Fibroblast of the aortic adventitia (primary cell): ENCODE results near the gene YIPF3. TPM values are rescaled to one million over a fixed set of nuclear protein-coding genes. Genes with fewer than 3 reads are reported as not detected.

Source experiments
- DNase-seq: peaks from one replicate; pipeline ENCODE4 v3.0.0-alpha.2; 2010; ENCODE audit warnings: low read depth
- H3K4me3 ChIP-seq: 2 replicates; pipeline ENCODE4 v1.5.1; 2011; ENCODE audit warnings: low read depth, mild to moderate bottlenecking, control low read depth, low read length, moderate library complexity
- total RNA-seq: library from RNA; depleted of rRNA; stranded (reverse); fragments of >200 nt; gene quantifications from 2 replicates; pipeline ENCODE4 v1.2.3, GENCODE V29; 2012; ENCODE audit warnings: low replicate concordance
- TF ChIP-seq, protein P1 (sequence below): IDR thresholded peaks from 2 replicates; pipeline ENCODE4 v1.5.1; 2011; ENCODE audit warnings: mild to moderate bottlenecking, low read length, control low read depth, inconsistent platforms; ENCODE audit not compliant: insufficient read depth

Gene YIPF3
- total RNA-seq, 1 donor = 94.4 TPM

DNA sequence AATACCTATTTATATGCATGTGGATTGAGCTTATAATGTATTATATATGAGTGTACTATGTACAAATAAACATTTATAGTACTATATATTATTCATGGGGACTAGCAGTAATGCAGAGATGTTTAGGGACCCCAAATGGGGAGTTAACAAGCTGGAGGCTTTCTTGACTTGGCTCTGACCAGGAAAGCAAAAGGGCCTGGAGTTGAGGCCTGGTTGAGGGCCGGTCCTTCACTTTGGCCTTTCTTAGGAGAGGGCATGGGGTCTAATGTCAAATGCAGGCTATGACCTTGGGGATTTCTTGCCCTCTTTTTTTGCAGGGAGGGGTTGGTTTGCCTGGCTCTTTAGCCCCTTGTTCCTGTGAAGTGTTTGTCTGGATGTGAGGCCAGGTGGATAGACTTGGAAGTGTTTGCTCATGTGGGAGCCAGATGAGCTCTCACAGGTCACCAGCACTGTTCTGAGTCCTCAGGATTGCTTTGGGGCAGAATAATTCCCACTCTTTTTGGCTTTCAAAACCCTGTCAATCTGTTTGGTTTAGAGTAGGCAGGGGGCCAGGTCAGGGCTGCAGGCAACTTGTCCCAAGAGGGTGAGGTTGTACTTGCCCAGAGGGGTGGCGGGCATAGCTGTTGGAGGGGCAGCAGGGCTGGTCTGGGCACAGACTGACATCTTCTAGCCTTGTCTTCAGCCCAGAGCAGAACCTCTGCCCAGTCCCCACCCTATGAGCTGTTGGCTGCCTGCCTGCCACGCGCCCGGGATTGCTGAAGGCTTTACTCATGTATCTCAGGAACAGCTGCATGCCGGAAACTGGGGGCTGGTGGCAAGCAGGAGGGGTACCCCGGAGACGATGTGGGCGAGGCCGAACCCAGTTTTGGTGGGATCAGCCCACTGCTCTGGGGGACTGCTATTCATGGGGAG, 24.7 kb downstream of the YIPF3 start:
- no peak overlapping the region for H3K4me3 ChIP-seq
- peak; percentile 73 for DNase-seq
- TF ChIP-seq, protein P1, sequence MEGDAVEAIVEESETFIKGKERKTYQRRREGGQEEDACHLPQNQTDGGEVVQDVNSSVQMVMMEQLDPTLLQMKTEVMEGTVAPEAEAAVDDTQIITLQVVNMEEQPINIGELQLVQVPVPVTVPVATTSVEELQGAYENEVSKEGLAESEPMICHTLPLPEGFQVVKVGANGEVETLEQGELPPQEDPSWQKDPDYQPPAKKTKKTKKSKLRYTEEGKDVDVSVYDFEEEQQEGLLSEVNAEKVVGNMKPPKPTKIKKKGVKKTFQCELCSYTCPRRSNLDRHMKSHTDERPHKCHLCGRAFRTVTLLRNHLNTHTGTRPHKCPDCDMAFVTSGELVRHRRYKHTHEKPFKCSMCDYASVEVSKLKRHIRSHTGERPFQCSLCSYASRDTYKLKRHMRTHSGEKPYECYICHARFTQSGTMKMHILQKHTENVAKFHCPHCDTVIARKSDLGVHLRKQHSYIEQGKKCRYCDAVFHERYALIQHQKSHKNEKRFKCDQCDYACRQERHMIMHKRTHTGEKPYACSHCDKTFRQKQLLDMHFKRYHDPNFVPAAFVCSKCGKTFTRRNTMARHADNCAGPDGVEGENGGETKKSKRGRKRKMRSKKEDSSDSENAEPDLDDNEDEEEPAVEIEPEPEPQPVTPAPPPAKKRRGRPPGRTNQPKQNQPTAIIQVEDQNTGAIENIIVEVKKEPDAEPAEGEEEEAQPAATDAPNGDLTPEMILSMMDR = no peak

DNA sequence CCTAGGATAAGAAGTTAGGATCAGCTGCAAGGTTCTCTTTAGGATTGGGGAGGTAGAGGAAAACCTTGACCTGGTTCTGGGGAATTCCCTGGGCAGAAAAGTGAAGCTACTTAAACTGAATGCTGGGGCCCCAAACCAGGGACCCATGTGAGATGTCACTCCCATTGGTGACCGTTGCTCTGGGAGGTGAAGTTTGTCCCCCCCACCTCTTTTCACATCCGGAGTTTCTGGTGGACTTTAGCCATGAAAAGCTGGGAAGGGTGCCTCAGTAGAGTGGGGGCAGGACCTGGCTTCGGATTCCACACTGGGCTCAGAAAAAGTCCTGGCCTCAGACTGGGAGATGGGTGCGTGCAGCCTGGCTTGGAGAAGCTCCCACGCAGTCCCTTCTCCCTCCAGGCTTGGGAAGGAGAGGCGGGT, 26.2 kb downstream of the YIPF3 start:
- H3K4me3 ChIP-seq = no peak overlapping the region
- peak; percentile 47 for DNase-seq
- TF ChIP-seq, protein P1 = no peak

DNA sequence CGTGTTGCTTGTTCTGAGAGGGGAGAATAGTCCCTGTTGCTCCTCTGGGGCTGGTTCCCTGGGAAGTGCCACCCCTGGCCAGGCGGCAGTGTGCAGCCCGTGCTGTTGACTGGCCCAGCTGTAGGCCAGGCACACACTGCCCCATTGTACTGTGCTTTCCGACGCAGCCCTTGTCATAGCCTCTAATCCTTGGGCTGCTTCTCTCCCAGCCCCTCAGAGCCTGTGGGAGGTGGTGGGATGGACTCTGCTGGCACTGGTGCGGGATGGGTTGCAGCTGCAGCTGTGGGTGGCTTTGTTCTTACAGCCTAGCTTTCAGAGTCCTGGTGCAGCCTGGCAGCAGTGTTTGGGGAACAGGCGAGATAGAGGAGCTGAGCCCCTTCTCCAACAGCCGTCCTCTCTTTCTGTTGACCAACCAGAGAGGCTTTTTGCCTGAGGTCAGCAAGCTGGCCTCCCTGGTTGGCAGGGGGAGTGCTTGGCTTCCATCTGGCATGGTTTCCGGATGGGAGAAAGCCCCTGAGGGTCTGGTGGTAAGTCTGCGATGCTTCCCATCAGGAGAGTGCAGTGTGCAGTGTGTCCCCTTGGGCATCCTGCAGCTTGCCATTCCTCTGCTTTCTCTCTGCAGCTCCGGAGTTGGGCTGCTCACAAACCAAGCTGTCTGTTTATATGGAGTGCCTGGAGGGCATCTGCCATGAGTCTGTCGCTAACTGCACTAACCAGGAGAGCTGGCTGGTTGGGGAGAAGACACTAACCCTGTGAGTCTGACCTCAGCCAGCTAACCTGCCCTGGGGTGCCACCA, 27.3 kb downstream of the YIPF3 start:
- H3K4me3 ChIP-seq = no peak overlapping the region
- DNase-seq = no peak
- TF ChIP-seq, protein P1 = no peak

DNA sequence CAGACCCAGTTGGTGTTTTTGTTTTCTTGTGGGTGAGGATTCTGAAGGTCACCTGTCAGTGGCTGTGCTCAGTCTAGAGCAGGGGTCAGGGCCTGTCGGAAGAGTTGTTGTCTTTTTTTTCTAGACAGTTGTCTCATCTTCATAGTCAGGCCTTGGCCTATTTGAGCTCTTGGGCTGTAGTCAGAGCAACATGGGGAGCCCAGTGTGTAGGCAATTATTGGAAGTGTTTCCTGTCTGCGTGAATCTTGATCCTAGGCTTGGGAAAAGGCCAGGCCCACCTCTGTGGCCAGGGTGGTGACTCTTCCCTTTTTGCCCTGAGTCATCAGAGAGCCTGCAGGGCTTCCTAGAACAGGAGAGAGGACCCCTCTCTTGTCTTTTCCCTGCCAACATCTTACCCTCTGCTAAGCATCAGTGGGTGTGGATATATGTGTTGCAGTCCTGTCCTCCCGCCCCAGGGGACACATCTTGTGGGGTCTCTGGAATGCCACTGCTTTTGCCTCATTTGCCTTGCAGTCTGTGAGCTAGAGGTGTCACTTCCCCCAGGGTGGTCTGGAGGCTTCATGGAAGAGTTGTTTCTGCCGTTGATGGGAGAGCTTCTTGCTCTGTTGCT, 28.0 kb downstream of the YIPF3 start:
- TF ChIP-seq, protein P1 = no peak
- DNase-seq = no peak
- H3K4me3 ChIP-seq = no peak overlapping the region

DNA sequence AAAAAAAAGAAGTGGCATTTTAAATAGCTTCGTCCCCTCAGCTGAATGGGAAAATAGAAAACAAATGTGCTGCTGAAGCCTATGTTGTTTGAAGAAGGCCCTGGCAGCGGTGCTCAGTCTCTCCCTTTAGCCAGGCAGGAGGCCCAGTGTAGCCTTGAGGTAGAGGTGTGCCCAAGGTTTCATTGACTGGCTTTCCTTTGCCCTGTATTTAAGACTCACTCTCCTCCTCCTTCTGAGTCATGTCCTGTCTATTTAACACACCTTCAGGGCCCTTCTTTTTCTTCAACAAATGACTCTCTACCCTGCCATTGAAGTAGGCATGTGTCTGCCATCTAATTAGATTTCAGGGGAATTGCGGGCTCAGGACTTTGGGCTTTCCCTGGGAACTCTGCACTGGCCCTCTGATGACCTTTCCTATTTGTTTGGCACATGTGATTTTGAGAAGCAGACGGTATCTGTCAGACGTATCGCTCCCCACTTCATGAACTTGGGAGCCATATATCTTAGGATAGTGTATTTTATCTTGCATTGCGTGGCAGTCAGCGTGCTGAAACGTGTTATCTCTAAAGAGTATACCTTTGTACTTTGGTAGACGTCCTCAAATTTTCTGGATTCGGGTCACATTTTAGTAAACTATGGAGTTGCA, 35.0 kb downstream of the YIPF3 start:
- DNase-seq = no peak
- TF ChIP-seq, protein P1 = no peak
- H3K4me3 ChIP-seq = no peak overlapping the region

DNA sequence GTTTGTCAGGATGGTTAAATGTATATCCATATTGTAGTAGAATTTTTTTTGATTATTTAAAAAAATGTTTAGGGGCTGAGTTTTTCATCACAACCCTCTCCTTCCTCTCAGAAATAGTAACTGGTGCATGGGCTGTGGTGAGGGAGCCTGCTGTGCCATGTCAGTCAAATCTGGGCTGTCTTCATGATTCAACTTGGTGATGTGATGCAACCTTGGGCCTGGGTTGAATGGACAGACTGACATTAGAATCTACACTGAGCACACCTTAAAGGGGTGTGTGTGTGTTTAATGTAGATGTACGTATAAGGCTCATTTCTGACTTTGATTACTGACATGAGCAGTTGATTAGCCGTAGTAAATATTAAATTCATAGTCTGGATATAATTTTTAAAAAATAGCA, 35.7 kb downstream of the YIPF3 start:
- DNase-seq = no peak
- TF ChIP-seq, protein P1 = no peak
- H3K4me3 ChIP-seq = no peak overlapping the region
